Measurements from ENCODE around the gene OTUB1. TPM values are rescaled to one million over a fixed set of nuclear protein-coding genes. Genes with fewer than 3 reads are reported as not detected.
A peak's percentile ranks its signal among the peaks of the same experiment; 100 is the strongest.

OTUB1 gene
- total and polyA plus RNA-seq, 2 of the 13 experiments (the other 11 are each of a cell fraction or from before 2014, with no cell fraction given): 58.8 to 130 TPM

DNA sequence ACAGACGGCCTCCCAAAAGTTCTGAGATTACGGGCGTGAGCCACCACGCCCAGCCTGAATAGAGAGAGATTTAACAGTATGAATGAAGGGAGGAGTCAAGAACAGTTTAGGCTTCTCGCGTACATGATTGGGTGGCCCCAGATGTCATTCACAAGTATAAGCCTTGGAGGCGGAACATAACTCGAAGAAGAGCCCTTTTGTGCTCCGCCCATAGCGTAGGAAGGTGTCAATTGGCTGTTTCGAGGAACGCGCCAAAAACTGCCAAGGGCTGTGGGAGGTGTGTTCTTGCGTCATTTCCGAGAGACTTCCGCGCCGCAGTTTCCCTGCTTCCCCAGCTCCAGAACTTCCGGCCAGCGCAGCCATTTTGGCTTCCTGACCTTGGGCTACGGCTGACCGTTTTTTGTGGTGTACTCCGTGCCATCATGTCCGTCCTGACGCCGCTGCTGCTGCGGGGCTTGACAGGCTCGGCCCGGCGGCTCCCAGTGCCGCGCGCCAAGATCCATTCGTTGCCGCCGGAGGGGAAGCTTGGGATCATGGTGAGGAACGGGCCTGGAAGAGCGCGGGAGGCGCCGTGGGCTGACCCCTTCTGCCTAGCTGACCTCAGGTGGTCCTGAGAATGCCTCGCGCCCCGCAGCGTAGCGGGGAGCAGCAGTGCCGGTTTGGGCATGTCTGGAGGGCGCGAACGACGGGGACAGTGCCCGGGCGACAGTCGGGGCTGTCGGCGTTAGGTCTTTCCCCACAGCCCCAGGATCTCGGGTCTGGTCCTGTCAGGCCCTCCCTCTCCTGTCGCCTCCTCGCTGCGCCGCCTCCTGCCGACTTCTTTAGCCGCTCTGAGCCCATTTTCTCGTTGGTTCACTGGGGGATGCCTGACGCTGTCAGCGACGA is 11.7 kb upstream of the OTUB1 start, which contains the start of gene COX8A (continued):
- TF ChIP-seq, protein P1, sequence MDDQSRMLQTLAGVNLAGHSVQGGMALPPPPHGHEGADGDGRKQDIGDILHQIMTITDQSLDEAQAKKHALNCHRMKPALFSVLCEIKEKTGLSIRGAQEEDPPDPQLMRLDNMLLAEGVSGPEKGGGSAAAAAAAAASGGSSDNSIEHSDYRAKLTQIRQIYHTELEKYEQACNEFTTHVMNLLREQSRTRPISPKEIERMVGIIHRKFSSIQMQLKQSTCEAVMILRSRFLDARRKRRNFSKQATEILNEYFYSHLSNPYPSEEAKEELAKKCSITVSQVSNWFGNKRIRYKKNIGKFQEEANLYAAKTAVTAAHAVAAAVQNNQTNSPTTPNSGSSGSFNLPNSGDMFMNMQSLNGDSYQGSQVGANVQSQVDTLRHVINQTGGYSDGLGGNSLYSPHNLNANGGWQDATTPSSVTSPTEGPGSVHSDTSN (CRISPR knock-in tag; IDR thresholded peaks at IDR 0.05; ENCODE audit: borderline replicate concordance): no peak
- peak; percentile 80 for TF ChIP-seq ZNF350 (CRISPR knock-in tag; IDR thresholded peaks at IDR 0.05; ENCODE audit: borderline replicate concordance, low read depth)
- TF ChIP-seq ZBTB2 (CRISPR knock-in tag; IDR thresholded peaks at IDR 0.05; ENCODE audit: low read depth): no peak
- no peak for TF ChIP-seq CHD2 (IDR thresholded peaks at IDR 0.05; ENCODE audit: low read depth, low read length)

- no peak for TF ChIP-seq MXD4 (CRISPR knock-in tag; IDR thresholded peaks at IDR 0.05)
- TF ChIP-seq RORA (CRISPR knock-in tag; IDR thresholded peaks at IDR 0.05): no peak
- no peak for TF ChIP-seq GRHL1 (CRISPR knock-in tag; conservative IDR thresholded peaks at IDR 0.05)
- no peak for TF ChIP-seq PCBP2 (optimal IDR thresholded peaks at IDR 0.05; ENCODE audit: low read depth, low read length, poor library complexity, severe bottlenecking)
- no peak for TF ChIP-seq HMGA1 (CRISPR knock-in tag; conservative IDR thresholded peaks at IDR 0.05)
- TF ChIP-seq ZFP36 (IDR thresholded peaks at IDR 0.05; ENCODE audit: borderline replicate concordance, low read depth, low read length, partially characterized antibody): no peak
- peak in 1 of 2 experiments; percentile 43; a peak in 1 of 4 replicates for TF ChIP-seq POLR2A (IDR thresholded peaks at IDR 0.05; ENCODE audit: insufficient read depth in 1 of 2, low read depth in 2 of 2, low read length in 2 of 2)
- no peak for TF ChIP-seq ZNF12 (CRISPR knock-in tag; IDR thresholded peaks at IDR 0.05)
- Histone ChIP-seq H3K9me3 (ENCODE audit: low read length) (no peaks in the 10 kb centered on the region), H3K4me3 (replicated peaks in 1 of 3; ENCODE audit: insufficient read depth in 1 of 3, low read depth in 2 of 3, low read length in 3 of 3) (no peak overlapping the region), H2AFZ (ENCODE audit: low read length) (no peak overlapping the region), H3K79me2 (ENCODE audit: insufficient read depth, low read length) (peaks cover 17% of the 10 kb centered on the region), H3K36me3 (replicated peaks in 1 of 2; ENCODE audit: control insufficient read depth in 1 of 2, insufficient read depth in 2 of 2, low read length in 2 of 2) (peaks cover 1 to 8% of the 10 kb centered on the region in 2 experiments; a peak in 1 of 5 replicates), H3K4me1 (ENCODE audit: insufficient read depth, low read length) (peaks cover 23% of the 10 kb centered on the region), H3K27me3 (ENCODE audit: control insufficient read depth in 1 of 2, insufficient read depth in 2 of 2, low read length in 2 of 2) (no peaks in the 10 kb centered on the region), H3K9ac (ENCODE audit: insufficient read depth, low read depth, low read length) (no peak overlapping the region), H3K27ac (ENCODE audit: extremely low read length, insufficient read depth, low read length) (no peak overlapping the region), H4K20me1 (ENCODE audit: insufficient read depth, low read length) (peaks cover 9% of the 10 kb centered on the region; the same call in 1 of the 2 replicates), H3K4me2 (ENCODE audit: low read depth, low read length) (no peak overlapping the region)
- no TSS peak for BruUV-seq (replicated peaks)
- FAIRE-seq (no peak), ATAC-seq (no peak), DNase-seq (ENCODE audit: low spot score) (no peak)
- ChIA-PET POLR2A (no interaction called here), CTCF (ENCODE audit: low intra/inter-chr PET ratio, low total read pairs) (no interaction called here)
- in situ Hi-C loops (cut with HindIII; ENCODE audit: extremely low pct_ligation_motif_present, low pct_unique_long_range_greater_than_20kb): no loop called here
- WGBS (ENCODE audit: low lambda C conversion rate): 94% methylated on average over 10 of the region's 10 CpGs
- intact Hi-C loops (cut with micrococcal nuclease; ENCODE audit: unreplicated experiment): no loop called here
Measured at GRCh38 chr11:63978551-63979239, 7.5 kb upstream of the OTUB1 start.
